Fibroblast of mammary gland (primary cell): ENCODE data around the gene OTOP2.
A peak's percentile ranks its signal among the peaks of the same experiment; 100 is the strongest.

ENCODE experiments used
- DNase-seq: peaks from one replicate; pipeline ENCODE4 v3.0.0-alpha.2; 2010; ENCODE audit warnings: low read depth
- H3K4me3 ChIP-seq: 2 replicates; pipeline ENCODE4 v1.5.1; 2011; ENCODE audit warnings: low read depth, mild to moderate bottlenecking, low read length, moderate library complexity; ENCODE audit not compliant: control insufficient read depth
- TF ChIP-seq, protein P1 (sequence below): conservative IDR thresholded peaks from 2 replicates; pipeline ENCODE4 v1.5.1; 2011; ENCODE audit warnings: low read depth, low read length, inconsistent platforms; ENCODE audit not compliant: control insufficient read depth, insufficient read depth

Gene OTOP2, protein sequence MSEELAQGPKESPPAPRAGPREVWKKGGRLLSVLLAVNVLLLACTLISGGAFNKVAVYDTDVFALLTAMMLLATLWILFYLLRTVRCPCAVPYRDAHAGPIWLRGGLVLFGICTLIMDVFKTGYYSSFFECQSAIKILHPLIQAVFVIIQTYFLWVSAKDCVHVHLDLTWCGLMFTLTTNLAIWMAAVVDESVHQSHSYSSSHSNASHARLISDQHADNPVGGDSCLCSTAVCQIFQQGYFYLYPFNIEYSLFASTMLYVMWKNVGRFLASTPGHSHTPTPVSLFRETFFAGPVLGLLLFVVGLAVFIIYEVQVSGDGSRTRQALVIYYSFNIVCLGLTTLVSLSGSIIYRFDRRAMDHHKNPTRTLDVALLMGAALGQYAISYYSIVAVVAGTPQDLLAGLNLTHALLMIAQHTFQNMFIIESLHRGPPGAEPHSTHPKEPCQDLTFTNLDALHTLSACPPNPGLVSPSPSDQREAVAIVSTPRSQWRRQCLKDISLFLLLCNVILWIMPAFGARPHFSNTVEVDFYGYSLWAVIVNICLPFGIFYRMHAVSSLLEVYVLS

DNA sequence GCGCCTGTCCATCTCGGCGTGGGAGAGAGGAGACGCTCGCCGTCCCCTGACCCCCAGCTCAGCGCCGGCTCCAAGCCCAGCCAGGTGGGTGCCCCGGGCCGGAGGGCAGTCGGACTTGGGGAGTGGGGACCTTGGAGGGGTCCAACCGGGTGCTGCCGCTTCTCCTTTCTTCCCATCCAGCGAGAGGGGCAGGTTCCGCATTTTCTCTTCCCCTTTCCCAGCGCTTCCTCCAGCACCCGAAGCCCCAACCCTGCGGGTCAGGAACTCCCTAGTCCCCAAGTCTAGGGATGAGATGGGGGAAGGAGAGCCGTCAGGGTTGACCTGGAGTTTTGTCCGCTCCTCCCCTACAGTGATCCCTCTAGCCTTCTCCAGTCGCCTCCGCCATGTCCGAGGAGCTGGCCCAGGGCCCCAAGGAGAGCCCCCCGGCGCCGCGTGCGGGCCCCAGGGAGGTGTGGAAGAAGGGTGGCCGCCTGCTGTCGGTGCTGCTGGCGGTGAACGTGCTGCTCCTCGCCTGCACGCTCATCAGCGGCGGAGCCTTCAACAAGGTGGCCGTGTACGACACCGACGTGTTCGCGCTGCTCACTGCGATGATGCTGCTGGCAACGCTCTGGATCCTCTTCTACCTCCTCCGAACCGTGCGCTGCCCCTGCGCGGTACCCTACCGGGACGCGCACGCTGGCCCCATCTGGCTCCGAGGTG, at the start of gene OTOP2:
OTOP2 (plus strand) TSS at position 24 of the 699 bp plus-strand sequence; CDS start at position 384, 360 bp downstream.
- no peak within 1 kb of the TSS for H3K4me3 ChIP-seq
- TF ChIP-seq, protein P1, sequence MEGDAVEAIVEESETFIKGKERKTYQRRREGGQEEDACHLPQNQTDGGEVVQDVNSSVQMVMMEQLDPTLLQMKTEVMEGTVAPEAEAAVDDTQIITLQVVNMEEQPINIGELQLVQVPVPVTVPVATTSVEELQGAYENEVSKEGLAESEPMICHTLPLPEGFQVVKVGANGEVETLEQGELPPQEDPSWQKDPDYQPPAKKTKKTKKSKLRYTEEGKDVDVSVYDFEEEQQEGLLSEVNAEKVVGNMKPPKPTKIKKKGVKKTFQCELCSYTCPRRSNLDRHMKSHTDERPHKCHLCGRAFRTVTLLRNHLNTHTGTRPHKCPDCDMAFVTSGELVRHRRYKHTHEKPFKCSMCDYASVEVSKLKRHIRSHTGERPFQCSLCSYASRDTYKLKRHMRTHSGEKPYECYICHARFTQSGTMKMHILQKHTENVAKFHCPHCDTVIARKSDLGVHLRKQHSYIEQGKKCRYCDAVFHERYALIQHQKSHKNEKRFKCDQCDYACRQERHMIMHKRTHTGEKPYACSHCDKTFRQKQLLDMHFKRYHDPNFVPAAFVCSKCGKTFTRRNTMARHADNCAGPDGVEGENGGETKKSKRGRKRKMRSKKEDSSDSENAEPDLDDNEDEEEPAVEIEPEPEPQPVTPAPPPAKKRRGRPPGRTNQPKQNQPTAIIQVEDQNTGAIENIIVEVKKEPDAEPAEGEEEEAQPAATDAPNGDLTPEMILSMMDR, result no peak
- DNase-seq, result no peak

DNA sequence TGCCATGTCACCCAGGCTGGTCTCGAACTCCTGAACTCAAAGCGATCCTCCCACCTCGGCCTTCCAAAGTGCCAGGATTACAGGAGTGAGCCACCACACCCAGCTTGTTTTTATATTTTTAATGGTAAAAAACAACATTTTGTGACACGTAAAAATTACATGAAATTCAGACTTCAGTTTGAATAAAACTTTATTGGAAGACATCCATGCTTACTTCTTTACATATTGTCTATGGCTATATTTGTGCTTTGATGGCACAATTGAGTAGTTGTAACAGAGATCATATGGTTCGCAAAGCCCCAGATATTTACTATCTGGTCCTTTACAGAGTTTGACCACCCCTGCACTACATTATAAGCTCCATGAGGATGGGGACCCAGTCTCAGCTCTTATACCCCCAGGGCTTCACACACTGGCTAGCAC, 49.4 kb upstream of the OTOP2 start:
- no peak for DNase-seq
- TF ChIP-seq, protein P1, result no peak
- no peak overlapping the region for H3K4me3 ChIP-seq

DNA sequence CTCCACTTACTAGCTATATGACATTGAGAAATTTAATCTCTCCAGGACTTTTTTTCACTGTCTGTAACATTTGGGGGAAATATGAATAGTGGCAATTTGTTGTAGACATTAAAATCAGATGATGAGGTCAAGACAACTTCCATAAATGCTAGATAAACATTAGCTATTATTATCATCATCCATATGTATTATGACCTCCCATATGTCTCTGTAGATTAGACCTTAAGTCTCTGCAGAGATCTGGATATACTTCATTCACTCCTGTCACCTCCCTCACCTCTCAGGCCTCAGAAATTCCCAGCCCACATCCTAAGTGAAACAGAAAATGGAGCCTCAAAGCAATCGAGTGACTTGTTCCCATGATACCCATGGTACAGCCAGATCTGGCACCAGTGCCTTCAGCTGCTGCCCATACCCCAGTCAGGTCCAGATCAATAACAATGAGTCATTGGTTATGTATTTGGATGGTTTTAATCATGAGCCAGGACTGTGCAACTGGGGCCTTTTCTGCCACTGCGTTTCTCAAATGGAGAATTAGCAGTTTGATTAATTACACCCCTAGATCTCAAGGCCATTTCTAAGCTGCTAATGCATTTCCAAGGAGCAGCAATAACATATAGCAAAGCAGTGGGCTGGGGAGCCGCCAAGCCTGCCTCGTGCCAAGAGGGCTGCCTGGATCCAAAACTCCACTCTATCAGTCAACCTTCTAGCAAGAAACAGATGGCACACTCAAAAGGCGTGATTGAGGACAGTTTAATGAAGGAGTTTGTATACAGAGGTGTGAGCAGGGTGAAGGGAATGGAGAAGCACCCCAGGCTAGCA, 48.7 kb upstream of the OTOP2 start:
- H3K4me3 ChIP-seq, result no peak overlapping the region
- no peak for DNase-seq
- TF ChIP-seq, protein P1, result no peak

DNA sequence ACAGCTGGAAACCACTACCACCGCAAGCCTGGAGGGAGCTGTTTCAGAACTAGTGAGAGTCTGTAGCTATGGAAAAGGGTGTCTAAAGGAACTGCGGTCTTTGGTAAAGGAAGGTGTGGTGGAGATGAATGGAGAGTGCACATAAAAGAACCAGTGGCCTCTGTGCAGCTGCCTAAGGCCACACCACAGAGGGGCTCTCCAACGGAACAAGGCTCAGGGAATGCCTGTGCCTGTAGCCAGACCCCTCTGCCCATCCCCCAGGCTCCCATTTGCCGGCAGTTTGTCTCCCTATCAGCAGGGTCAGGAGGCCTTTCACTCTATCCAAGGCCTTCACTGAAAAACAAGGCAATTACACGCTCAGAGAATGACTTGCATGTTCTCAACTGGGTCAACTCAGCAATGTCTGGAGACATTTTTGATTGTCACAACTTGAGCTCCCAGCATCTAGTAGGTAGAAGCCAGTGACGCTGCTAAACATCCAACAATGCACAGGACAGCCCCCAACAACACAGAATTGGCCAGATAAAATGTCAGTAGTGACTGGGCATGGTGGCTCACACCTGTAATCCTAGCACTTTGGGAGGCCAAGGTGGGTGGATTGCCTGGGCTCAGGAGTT, 48.0 kb upstream of the OTOP2 start:
- H3K4me3 ChIP-seq, result no peak overlapping the region
- no peak for DNase-seq
- TF ChIP-seq, protein P1, result no peak

DNA sequence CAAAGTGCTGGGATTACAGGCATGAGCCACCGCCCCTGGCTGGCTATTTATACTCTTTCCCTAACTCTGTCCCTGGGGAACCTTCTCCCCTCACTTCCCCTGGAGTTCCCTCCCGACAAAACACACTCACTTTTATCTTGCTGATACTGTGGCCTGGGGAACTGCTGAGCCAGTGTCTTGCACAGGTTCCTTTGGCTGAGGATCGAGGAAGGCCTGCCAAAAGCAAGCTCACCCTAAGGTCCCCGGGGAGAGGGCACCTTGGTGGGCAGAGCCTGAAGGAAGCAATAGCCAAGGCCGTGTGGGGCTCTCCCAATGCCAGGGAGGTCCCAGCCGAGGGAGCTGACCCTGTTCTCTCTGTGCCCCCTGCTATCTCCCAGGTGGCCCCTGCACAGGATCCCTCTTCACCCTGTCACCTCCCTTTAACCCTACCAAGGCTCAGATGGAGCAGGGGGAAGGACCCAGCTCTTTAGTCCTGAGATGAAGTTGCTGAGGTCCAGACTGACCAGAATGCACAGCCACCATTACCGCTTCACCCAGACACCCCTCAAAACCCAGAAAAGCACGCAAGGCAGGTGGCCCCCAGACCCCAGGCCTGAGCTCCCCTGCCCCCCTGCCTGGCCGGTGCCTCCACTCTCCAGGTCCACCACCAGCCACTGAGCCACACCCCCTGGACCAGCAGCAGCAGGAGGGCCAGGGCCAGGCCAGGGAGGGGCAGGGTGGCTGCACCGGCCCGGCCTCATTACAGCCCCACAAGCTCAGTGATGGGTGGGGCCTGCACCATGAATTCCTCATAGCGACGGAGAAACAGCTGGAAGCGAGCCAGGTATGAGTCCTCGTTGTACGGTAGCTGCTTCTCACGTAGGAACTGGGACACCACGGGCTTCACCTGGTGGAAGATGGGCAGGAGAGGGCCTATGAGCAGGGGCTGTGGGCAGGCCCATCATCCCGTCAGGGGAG, 46.2 kb upstream of the OTOP2 start:
- TF ChIP-seq, protein P1, result no peak
- peak; percentile 45 for DNase-seq
- no peak overlapping the region for H3K4me3 ChIP-seq
